ENCODE measurements around the gene IFITM2.

DNA sequence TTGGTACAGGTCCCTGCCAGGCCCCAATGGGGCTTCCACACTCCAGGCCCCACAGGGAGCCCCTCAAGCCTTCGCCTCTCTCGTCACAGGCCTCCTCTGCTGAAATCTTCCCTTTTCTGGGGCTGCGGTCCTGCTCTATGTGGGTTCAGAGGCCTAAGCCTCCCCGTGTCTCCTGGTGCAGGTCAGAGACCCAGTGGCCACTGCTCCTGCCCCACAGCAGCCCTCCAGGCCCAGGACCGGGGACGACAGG lies 18.9 kb downstream of the IFITM2 start:
- TF ChIP-seq POLR2A (IDR thresholded peaks at IDR 0.05) (no peak), CTCF (IDR thresholded peaks at IDR 0.05) (no peak)
